Embryonic facial prominence (tissue), 1 donor: ENCODE results near the gene DOLPP1.

Experiments
- DNase-seq: peaks from one replicate; pipeline ENCODE4 v3.0.0-alpha.2; 2016; ENCODE audit errors: extremely low spot score

Gene DOLPP1

DNA sequence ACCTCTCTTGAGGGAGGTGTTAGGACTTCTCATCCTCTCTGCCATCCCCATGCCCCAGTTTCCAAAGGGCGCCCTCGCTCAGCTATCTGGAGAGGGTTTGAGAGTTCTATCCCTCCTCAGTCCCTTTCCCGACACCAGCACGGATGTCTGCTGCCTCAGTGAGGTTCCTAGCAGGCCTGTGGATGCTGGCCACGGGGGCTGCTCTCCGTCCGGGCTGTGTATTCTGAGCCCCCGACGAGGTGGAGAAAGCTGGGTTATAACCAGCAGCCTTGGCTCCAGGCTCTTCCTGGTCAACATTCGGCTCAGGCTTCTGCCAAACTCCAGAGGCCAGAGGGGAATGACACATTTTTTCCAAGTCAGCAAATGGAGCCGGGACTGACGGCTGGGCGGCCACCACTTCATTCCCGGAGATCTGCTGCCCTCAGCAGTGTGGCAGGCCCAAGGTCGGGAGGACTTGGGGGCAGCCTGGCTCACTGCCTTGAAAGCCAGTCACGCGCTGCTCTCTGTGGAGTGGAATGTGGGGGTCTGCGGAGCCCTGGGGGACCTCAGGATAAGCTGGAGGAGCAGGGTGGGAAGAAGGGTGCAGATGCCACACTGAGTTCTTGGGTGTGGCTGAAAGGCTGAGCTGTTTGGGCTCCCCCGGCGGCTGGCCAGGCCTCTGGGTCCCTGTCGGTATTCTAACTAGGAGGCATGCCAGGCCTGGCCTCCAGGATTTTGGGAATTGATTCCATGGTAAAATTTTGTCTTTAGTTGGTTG lies 57.7 kb downstream of the DOLPP1 start:
- no peak for DNase-seq

DNA sequence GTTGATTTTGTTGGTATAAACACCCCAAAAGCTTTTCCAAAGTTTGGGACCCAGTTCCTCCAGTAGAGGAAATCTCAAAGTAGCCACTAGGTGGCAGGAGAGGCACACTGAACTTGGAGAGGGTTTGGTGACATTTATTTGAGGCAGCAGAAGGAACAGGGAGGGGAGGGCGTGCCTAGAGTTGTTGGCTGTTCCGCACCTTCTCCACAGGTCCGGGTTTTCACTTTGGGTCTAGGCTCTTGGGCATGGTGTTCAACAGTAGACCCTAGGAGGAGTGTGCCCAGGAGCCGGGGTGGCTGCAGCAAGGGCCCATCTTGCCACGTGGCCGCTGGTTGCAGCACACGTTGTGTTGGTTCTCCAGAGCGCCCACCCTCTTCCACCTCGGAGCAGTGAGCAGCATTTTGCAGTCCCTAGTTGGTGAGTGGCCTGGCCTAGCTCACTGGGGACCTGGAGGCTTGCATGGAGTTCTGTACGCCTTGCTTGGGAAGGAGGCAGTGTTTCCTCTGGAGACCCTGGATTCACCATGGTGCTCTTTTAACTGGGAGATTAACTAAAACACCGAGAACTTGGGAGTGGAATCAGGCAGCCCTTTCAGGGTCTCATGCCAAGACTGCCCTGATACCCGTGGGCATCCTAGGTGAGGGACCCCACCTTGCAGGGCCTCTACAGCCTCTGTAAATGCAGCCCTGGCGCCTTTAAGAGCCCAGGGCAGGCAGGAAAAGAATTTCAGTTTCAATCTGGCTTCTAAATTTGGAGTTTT lies 58.5 kb downstream of the DOLPP1 start:
- peak; percentile 93 for DNase-seq

DNA sequence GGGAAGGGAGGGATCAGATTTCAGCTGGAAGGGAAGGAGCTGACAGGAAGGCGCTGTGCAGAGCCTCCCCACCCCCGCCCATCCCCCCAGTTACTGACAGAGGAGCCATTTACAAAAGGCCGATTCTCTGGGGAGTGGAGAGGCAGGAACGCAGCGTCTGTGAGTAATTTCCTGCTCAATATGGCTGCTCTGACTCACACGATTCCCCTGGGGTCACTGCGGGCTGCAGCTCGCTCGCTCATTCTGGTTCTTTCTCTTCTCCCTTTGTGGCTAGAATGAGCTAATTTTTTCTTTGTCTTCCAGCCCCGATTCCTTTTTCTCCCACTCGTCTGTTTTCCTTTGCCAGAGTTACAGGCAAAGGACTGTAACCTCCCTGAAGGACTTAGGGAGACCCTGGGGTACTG lies 59.1 kb downstream of the DOLPP1 start:
- peak; percentile 98 for DNase-seq
